Parathyroid adenoma (tissue), 2 donors: Measurements from ENCODE around the gene SCN3B.

Source experiments
- H2AFZ ChIP-seq: fragments of 300-600 bp; sonication (generic); one replicate; pipeline ENCODE4 v1.7.0; 2017; ENCODE audit warnings: antibody characterized with exemption, mild to moderate bottlenecking
- H3K27ac ChIP-seq: fragments of 300-600 bp; sonication (generic); one replicate; pipeline ENCODE4 v1.7.0; 2017
- H3K27me3 ChIP-seq: fragments of 300-600 bp; sonication (generic); one replicate; pipeline ENCODE4 v1.7.0; 2017; ENCODE audit warnings: low read length; ENCODE audit not compliant: control insufficient read depth, insufficient read depth
- H3K36me3 ChIP-seq: fragments of 300-600 bp; sonication (generic); one replicate; pipeline ENCODE4 v1.7.0; 2017; ENCODE audit warnings: low read length; ENCODE audit not compliant: control insufficient read depth, insufficient read depth
- H3K4me1 ChIP-seq: fragments of 300-600 bp; sonication (generic); one replicate; pipeline ENCODE4 v1.7.0; 2017; ENCODE audit warnings: control low read depth
- H3K4me2 ChIP-seq: fragments of 300-600 bp; sonication (generic); one replicate; pipeline ENCODE4 v1.7.0; 2017; ENCODE audit warnings: low read length
- H3K4me3 ChIP-seq: fragments of 300-600 bp; sonication (generic); one replicate; pipeline ENCODE4 v1.7.0; 2017; ENCODE audit warnings: low read depth, low read length
- H3K79me2 ChIP-seq: fragments of 300-600 bp; sonication (generic); one replicate; pipeline ENCODE4 v1.7.0; 2017; ENCODE audit warnings: control low read depth
- H3K9ac ChIP-seq: fragments of 300-600 bp; sonication (generic); one replicate; pipeline ENCODE4 v1.7.0; 2017; ENCODE audit warnings: mild to moderate bottlenecking
- H3K9me3 ChIP-seq: fragments of 300-600 bp; sonication (generic); one replicate; pipeline ENCODE4 v1.7.0; 2017; ENCODE audit warnings: low read length; ENCODE audit not compliant: control insufficient read depth
- CTCF ChIP-seq: fragments of 300-600 bp; sonication (generic); IDR thresholded peaks from one replicate; pipeline ENCODE4 v1.7.0; 2017; ENCODE audit warnings: antibody characterized with exemption, mild to moderate bottlenecking
- donor health status: primary hyperparathyroidism.

Gene SCN3B

GRCh38 chr11:123580137-123580536 is 74.3 kb downstream of the SCN3B start:
- no peak overlapping the region for H3K4me2 ChIP-seq
- no peak overlapping the region for H3K27ac ChIP-seq
- H2AFZ ChIP-seq, result no peak overlapping the region
- no peak overlapping the region for H3K9ac ChIP-seq
- H3K36me3 ChIP-seq, result no peaks in the 10 kb centered on the region
- no peaks in the 10 kb centered on the region for H3K79me2 ChIP-seq
- no peaks in the 10 kb centered on the region for H3K9me3 ChIP-seq
- H3K27me3 ChIP-seq, result no peaks in the 10 kb centered on the region
- no peak for TF ChIP-seq CTCF
- no peaks in the 10 kb centered on the region for H3K4me1 ChIP-seq
- H3K4me3 ChIP-seq, result no peak overlapping the region

- H3K4me2 ChIP-seq, result no peak overlapping the region
- H3K9me3 ChIP-seq, result no peaks in the 10 kb centered on the region
- no peaks in the 10 kb centered on the region for H3K27me3 ChIP-seq
- H3K9ac ChIP-seq, result no peak overlapping the region
- no peaks in the 10 kb centered on the region for H3K36me3 ChIP-seq
- no peak overlapping the region for H3K27ac ChIP-seq
- TF ChIP-seq CTCF, result no peak
- no peaks in the 10 kb centered on the region for H3K4me1 ChIP-seq
- H3K4me3 ChIP-seq, result no peak overlapping the region
- H3K79me2 ChIP-seq, result no peaks in the 10 kb centered on the region
- no peak overlapping the region for H2AFZ ChIP-seq
Observed at GRCh38 chr11:123579482-123579812, 75.0 kb downstream of the SCN3B start.
